NT2/D1 (cell line): ENCODE data around the gene TENM4.

Experiments
- DNase-seq: peaks from one replicate; pipeline ENCODE4 v3.0.0-alpha.2; 2011; ENCODE audit warnings: low read depth, low spot score
- H3K27me3 ChIP-seq: 2 replicates; pipeline ENCODE4 v1.6.0; 2011; ENCODE audit warnings: mild to moderate bottlenecking; ENCODE audit not compliant: insufficient read length, insufficient read depth
- H3K36me3 ChIP-seq: 2 replicates; pipeline ENCODE4 v1.6.1; 2011; ENCODE audit warnings: mild to moderate bottlenecking, low read length, mixed read lengths; ENCODE audit not compliant: insufficient read depth, insufficient read length
- H3K4me1 ChIP-seq: 2 replicates; pipeline ENCODE4 v1.5.1; 2011; ENCODE audit not compliant: insufficient read depth, insufficient read length
- H3K4me3 ChIP-seq: 2 replicates; pipeline ENCODE4 v1.5.1; 2011; ENCODE audit warnings: low read depth; ENCODE audit not compliant: insufficient read length
- H3K9ac ChIP-seq: 2 replicates; pipeline ENCODE4 v1.6.0; 2011; ENCODE audit warnings: low read depth; ENCODE audit not compliant: insufficient read length
- H3K9me3 ChIP-seq: 2 replicates; pipeline ENCODE4 v1.5.1; 2011; ENCODE audit warnings: mild to moderate bottlenecking, low read length; ENCODE audit not compliant: insufficient read depth
- SUZ12 ChIP-seq: IDR thresholded peaks from 2 replicates; pipeline ENCODE4 v1.6.1; 2011; ENCODE audit not compliant: insufficient read length, insufficient read depth; ENCODE audit errors: extremely low read depth
- YY1 ChIP-seq: IDR thresholded peaks from 2 replicates; pipeline ENCODE4 v1.6.1; 2011; ENCODE audit not compliant: insufficient read length, insufficient read depth
- ZNF274 ChIP-seq: IDR thresholded peaks from 2 replicates; pipeline ENCODE4 v1.6.1; 2011; ENCODE audit warnings: mild to moderate bottlenecking, low read depth, low read length

TENM4 gene

DNA sequence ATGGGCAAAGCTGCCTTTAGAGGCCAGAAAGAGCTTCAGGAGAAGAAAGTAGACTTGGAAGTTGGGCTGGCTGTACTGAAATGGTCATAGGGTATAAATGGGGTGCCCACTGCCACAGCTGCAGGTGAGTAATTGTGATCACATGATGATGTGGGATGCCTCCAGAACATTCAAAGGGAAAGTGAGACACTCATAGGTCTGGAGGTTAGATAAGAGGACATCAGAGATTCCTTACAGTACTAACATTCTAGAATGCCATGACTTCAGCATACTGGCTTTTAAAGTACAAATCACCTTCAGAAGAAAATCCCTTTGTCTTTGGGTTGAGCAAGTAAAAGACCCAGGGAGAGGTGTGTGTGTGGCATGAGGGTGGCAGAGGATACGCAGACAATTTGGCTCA is 419.2 kb downstream of the TENM4 start:
- no peaks in the 10 kb centered on the region for H3K9me3 ChIP-seq
- H3K27me3 ChIP-seq: peaks cover 22% of the 10 kb centered on the region
- no peaks in the 10 kb centered on the region for H3K36me3 ChIP-seq
- H3K4me3 ChIP-seq: no peak overlapping the region
- TF ChIP-seq SUZ12 (no peak), ZNF274 (no peak), YY1 (no peak)
- H3K4me1 ChIP-seq: peaks cover 2% of the 10 kb centered on the region
- no peak for DNase-seq
- no peak overlapping the region for H3K9ac ChIP-seq

DNA sequence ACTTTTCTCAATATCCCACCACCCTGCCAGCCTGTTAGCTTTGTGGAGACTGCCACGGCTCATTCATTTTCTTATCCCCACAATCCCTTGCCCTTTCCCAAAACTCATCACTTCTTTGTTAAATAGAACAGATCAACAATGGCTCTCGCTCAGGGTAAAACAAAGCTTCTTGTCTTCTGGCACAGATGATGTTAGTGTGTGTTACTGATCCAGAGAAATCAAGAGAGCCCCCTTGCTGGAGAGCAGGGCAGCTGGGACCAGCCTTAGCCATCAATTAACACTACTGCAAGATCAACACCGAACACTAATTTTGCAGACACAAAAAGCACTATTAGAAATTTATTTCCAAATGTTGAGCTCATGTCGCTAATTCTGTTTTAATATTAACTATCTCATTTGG is 420.9 kb downstream of the TENM4 start:
- no peak for TF ChIP-seq SUZ12
- no peak for TF ChIP-seq YY1
- TF ChIP-seq ZNF274: no peak
- H3K4me1 ChIP-seq: peaks cover 2% of the 10 kb centered on the region

DNA sequence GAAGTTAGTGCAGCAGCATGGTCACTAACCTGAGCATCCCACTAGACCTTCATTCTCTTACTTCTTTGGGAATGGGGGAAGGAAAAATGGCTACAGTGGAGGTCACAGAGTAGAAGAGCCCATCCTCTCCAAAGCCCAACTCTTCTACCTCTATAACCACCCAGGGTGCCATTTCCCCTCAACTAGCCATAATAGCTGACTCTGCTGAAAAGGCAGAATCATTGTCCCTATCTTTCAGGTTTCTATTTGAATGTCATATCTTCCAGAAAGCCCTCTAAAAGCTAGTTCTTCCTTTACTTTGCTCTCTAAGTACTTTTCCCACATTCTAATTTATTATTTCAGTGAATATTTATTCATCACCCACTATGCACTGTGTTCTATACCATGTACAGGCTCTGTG is 421.6 kb downstream of the TENM4 start:
- H3K9ac ChIP-seq: no peak overlapping the region
- no peaks in the 10 kb centered on the region for H3K36me3 ChIP-seq
- no peak for DNase-seq
- peaks cover 2% of the 10 kb centered on the region for H3K4me1 ChIP-seq
- no peaks in the 10 kb centered on the region for H3K9me3 ChIP-seq
- no peak for TF ChIP-seq ZNF274
- no peak for TF ChIP-seq SUZ12
- TF ChIP-seq YY1: no peak
- H3K27me3 ChIP-seq: peaks cover 8% of the 10 kb centered on the region
- H3K4me3 ChIP-seq: no peak overlapping the region

More for the DNA sequence above, 420.9 kb downstream of the TENM4 start:
- Histone ChIP-seq H3K9me3 (no peaks in the 10 kb centered on the region), H3K36me3 (no peaks in the 10 kb centered on the region), H3K27me3 (peaks cover 14% of the 10 kb centered on the region), H3K4me3 (no peak overlapping the region), H3K9ac (no peak overlapping the region)
- DNase-seq: no peak

DNA sequence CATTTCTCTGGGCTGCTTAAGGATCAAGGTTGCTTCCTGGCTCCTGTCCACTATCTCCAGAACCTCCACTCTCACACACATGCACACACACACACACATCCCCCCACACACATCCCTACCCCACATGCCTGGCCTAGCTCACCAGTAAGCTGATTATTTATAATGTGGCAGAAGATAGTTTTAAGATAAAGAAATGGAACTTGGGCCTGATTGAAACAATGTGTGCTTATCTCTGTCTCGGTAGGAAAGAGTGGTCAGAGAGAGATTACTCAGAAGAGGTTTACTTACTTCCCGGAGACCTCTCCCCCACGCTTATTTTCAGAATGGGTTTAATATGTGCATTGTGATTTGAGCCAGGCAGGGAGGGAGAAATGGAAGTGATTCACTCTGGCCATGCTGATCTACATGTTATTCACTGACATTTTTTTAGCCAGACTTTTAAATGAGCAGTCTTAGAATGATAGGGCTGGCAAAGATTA is 422.4 kb downstream of the TENM4 start:
- no peak overlapping the region for H3K9ac ChIP-seq
- H3K4me3 ChIP-seq: no peak overlapping the region
- no peaks in the 10 kb centered on the region for H3K27me3 ChIP-seq
- H3K36me3 ChIP-seq: no peaks in the 10 kb centered on the region
- DNase-seq: no peak
- TF ChIP-seq SUZ12 (no peak), YY1 (no peak), ZNF274 (no peak)
- H3K9me3 ChIP-seq: no peaks in the 10 kb centered on the region
- peaks cover 2% of the 10 kb centered on the region for H3K4me1 ChIP-seq

DNA sequence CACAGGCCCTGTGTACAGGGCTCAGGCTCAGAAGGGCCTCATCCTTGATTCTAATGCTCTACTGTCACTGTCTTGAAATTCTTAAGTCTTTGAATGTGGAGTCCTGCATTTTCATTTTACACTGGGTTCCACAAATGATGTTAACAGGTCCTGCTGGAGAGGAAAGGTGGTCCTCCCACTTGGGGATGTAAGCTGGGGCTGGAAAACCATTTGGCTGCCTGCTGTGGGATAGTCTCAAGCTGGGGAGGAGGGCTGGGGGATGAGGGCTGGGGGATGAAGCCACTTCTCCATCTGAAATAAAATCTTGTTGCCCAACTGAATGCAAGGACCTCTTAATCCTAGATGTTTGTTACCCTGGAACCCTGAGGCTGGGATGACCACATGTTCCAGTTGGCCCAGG is 423.0 kb downstream of the TENM4 start:
- DNase-seq: no peak
- Histone ChIP-seq H3K36me3 (no peaks in the 10 kb centered on the region), H3K27me3 (no peaks in the 10 kb centered on the region), H3K4me3 (no peak overlapping the region), H3K9ac (no peak overlapping the region), H3K9me3 (no peaks in the 10 kb centered on the region), H3K4me1 (peaks cover 2% of the 10 kb centered on the region)
- TF ChIP-seq ZNF274: no peak
- TF ChIP-seq SUZ12: no peak
- no peak for TF ChIP-seq YY1

DNA sequence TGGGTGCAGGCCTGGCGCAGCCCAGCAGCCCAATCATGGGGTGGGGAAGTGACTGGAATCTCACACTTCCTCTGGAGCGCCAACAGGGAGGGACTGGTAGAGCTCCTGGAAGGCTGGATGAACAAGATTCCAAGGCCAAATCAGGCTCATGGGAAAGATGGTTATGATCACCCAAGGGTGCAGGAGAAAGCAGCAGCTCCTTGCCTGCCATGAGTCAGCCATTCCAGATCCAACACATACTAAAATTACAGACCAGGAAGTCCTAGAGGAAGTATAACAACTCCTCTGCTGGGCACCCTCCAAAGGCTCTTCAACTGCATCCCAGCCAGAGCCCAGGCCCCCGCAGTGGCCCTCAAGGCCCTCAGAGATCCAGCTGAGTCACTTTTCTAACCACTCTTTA is 427.3 kb downstream of the TENM4 start:
- Histone ChIP-seq H3K36me3 (no peaks in the 10 kb centered on the region), H3K27me3 (no peaks in the 10 kb centered on the region), H3K9ac (no peak overlapping the region), H3K9me3 (no peaks in the 10 kb centered on the region), H3K4me1 (no peaks in the 10 kb centered on the region), H3K4me3 (no peak overlapping the region)
- no peak for TF ChIP-seq YY1
- no peak for DNase-seq

DNA sequence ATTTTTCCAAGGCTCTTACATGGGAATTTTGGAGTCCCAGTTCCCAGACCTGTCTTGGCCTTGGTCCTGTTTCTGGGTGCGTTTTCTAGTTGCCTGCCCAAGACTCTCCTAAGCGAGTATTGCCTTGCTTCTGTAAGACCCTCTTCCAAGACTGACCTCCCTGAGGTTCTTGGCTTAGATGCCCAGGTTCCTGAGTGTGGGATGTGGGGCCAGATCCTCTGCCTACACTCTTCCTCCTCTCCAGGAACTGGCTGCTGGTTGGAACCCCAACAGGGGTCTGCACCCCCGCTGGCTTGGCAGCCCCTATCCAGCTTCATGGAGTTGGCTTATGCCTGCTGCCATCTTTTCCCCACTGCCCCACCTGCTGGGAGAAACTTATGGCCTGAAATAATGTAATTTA is 429.5 kb downstream of the TENM4 start:
- Histone ChIP-seq H3K4me3 (no peak overlapping the region), H3K4me1 (no peaks in the 10 kb centered on the region), H3K9ac (no peak overlapping the region), H3K27me3 (no peaks in the 10 kb centered on the region), H3K36me3 (no peaks in the 10 kb centered on the region), H3K9me3 (no peaks in the 10 kb centered on the region)
- TF ChIP-seq YY1: no peak
- TF ChIP-seq ZNF274: no peak
- no peak for TF ChIP-seq SUZ12
- DNase-seq: no peak

DNA sequence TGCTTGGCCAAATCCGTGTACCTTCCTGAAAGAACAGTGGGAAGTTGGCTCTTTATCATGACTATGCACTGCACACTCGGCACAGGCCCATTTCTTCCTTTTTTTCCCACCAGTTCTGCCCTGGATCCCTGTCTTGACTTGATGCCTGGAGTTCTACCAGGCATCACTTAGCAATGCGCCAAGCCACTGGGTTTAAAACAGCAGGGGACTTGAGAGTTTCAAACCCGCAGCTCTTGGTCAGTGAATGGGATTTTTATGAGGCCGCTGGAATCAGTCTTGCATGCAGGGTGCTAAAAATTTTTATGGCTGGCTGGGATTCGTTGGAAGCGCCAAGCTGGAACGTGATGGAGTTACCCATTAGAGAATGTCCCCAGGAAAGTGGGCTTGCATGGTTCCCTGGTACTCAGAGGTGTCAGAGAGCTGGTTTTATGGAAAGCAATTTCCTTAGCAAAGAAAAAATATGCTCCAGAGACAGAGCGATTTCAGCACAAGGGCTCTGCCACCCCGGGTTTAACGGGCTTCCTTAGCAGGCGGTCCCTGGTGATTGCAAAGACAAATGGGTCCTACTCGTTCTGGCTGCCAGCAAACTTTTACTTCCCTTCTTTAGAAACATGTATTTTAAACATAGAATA is 432.9 kb downstream of the TENM4 start:
- Histone ChIP-seq H3K36me3 (no peaks in the 10 kb centered on the region), H3K4me1 (no peaks in the 10 kb centered on the region), H3K4me3 (no peak overlapping the region), H3K9me3 (no peaks in the 10 kb centered on the region), H3K27me3 (no peaks in the 10 kb centered on the region), H3K9ac (no peak overlapping the region)
- TF ChIP-seq ZNF274: no peak
- TF ChIP-seq SUZ12: no peak
- TF ChIP-seq YY1: no peak
- no peak for DNase-seq
